SK-N-SH treated with all-trans-retinoic acid at 6 μM for 48 hours (cell line): ENCODE data around the gene ZKSCAN8.

Source experiments
- ATAC-seq: fragments of 200-7000 bp; cut with Tn5 transposase; 3 replicates; pipeline ENCODE4 v1.9.1; 2020; ENCODE audit warnings: mild to moderate bottlenecking, moderate library complexity
- ARNTL ChIP-seq: fragments of 450-650 bp; formaldehyde crosslinking; IDR thresholded peaks from 2 replicates; pipeline ENCODE4 v1.5.0; 2020; ENCODE audit warnings: low read depth, mild to moderate bottlenecking, moderate library complexity, borderline replicate concordance
- BACH2 ChIP-seq: fragments of 250-450 bp; sonication (Bioruptor Pico); IDR thresholded peaks from 2 replicates; pipeline ENCODE4 v1.9.0; 2021; ENCODE audit warnings: mild to moderate bottlenecking, borderline replicate concordance
- CSDC2 ChIP-seq: fragments of 250-450 bp; sonication (Bioruptor Pico); IDR thresholded peaks from 2 replicates; pipeline ENCODE4 v1.5.0; 2020; ENCODE audit warnings: mild to moderate bottlenecking, moderate library complexity
- ESRRG ChIP-seq: fragments of 250-450 bp; sonication (Bioruptor Pico); IDR thresholded peaks from 2 replicates; pipeline ENCODE4 v1.6.1; 2021; ENCODE audit warnings: mild to moderate bottlenecking
- GLIS3 ChIP-seq: fragments of 250-450 bp; sonication (Bioruptor Pico); IDR thresholded peaks from 2 replicates; pipeline ENCODE4 v1.5.0; 2020; ENCODE audit warnings: mild to moderate bottlenecking, moderate library complexity
- OSR1 ChIP-seq: fragments of 250-450 bp; sonication (Bioruptor Pico); IDR thresholded peaks from 2 replicates; pipeline ENCODE4 v1.8.0; 2022; ENCODE audit warnings: moderate library complexity, mild to moderate bottlenecking, inconsistent platforms
- PPARA ChIP-seq: fragments of 250-450 bp; sonication (Bioruptor Pico); IDR thresholded peaks from 2 replicates; pipeline ENCODE4 v1.5.0; 2020; ENCODE audit warnings: mild to moderate bottlenecking, borderline replicate concordance
- RARB ChIP-seq: fragments of 250-450 bp; sonication (Bioruptor Pico); IDR thresholded peaks from 2 replicates; pipeline ENCODE4 v1.8.0; 2021; ENCODE audit warnings: mild to moderate bottlenecking, moderate library complexity
- TCF4 ChIP-seq: fragments of 250-450 bp; sonication (Bioruptor Pico); IDR thresholded peaks from 2 replicates; pipeline ENCODE4 v1.8.0; 2021; ENCODE audit warnings: mild to moderate bottlenecking, moderate library complexity, borderline replicate concordance
- TOX ChIP-seq: fragments of 250-450 bp; sonication (Bioruptor Pico); IDR thresholded peaks from 2 replicates; pipeline ENCODE4 v1.8.0; 2021; ENCODE audit warnings: mild to moderate bottlenecking, moderate library complexity, borderline replicate concordance
- ZFP3 ChIP-seq: fragments of 250-450 bp; sonication (Bioruptor Pico); IDR thresholded peaks from 2 replicates; pipeline ENCODE4 v1.5.0; 2020; ENCODE audit warnings: mild to moderate bottlenecking, moderate library complexity
- ZFP30 ChIP-seq: fragments of 450-650 bp; formaldehyde crosslinking; IDR thresholded peaks from 2 replicates; pipeline ENCODE4 v1.5.0; 2022; ENCODE audit warnings: mild to moderate bottlenecking, moderate library complexity
- ZNF70 ChIP-seq: fragments of 450-650 bp; formaldehyde crosslinking; IDR thresholded peaks from 2 replicates; pipeline ENCODE4 v1.5.0; 2020; ENCODE audit warnings: mild to moderate bottlenecking, moderate library complexity
- ZNF8 ChIP-seq: fragments of 450-650 bp; formaldehyde crosslinking; IDR thresholded peaks from 2 replicates; pipeline ENCODE4 v1.5.0; 2020; ENCODE audit warnings: mild to moderate bottlenecking, moderate library complexity
- TF ChIP-seq, protein P1 (sequence below): fragments of 250-450 bp; sonication (Bioruptor Pico); IDR thresholded peaks from 2 replicates; pipeline ENCODE4 v1.5.0; 2020; ENCODE audit warnings: mild to moderate bottlenecking, moderate library complexity
- TF ChIP-seq, protein P2 (sequence below): fragments of 250-450 bp; sonication (Bioruptor Pico); IDR thresholded peaks from 2 replicates; pipeline ENCODE4 v1.5.1; 2020; ENCODE audit warnings: low read depth, mild to moderate bottlenecking, moderate library complexity
- TF ChIP-seq, protein P3 (sequence below): fragments of 250-450 bp; sonication (Bioruptor Pico); IDR thresholded peaks from 2 replicates; pipeline ENCODE4 v1.8.0; 2020; ENCODE audit warnings: mild to moderate bottlenecking, moderate library complexity, borderline replicate concordance
- TF ChIP-seq, protein P4 (sequence below): fragments of 250-450 bp; sonication (Bioruptor Pico); IDR thresholded peaks from 2 replicates; pipeline ENCODE4 v1.8.0; 2021; ENCODE audit warnings: low read depth, mild to moderate bottlenecking, moderate library complexity, borderline replicate concordance

ZKSCAN8 gene

DNA sequence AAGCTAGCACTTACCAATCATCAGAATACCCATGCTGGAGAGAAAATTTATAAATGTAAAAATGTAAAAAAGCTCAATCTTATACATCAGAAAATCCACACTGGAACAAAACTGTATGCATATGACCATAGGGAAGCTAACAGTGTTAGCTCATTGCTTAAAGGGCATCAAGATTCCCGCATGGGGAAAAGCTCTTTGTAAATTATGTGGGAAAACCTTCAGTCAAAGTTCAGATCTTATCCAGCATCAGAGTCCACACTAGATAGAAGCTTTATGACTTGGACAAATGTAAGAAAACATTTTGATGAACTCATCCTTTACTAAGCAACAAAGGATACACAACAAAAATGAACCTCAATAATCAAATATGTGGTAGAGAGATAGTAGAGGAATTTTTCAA is 34.7 kb downstream of the ZKSCAN8 start:
- TF ChIP-seq RARB (CRISPR knock-in tag) (no peak), ESRRG (CRISPR knock-in tag) (no peak), ZFP3 (CRISPR knock-in tag) (no peak), ZNF70 (no peak), PPARA (CRISPR knock-in tag) (no peak), GLIS3 (CRISPR knock-in tag) (no peak)
- TF ChIP-seq, protein P1, sequence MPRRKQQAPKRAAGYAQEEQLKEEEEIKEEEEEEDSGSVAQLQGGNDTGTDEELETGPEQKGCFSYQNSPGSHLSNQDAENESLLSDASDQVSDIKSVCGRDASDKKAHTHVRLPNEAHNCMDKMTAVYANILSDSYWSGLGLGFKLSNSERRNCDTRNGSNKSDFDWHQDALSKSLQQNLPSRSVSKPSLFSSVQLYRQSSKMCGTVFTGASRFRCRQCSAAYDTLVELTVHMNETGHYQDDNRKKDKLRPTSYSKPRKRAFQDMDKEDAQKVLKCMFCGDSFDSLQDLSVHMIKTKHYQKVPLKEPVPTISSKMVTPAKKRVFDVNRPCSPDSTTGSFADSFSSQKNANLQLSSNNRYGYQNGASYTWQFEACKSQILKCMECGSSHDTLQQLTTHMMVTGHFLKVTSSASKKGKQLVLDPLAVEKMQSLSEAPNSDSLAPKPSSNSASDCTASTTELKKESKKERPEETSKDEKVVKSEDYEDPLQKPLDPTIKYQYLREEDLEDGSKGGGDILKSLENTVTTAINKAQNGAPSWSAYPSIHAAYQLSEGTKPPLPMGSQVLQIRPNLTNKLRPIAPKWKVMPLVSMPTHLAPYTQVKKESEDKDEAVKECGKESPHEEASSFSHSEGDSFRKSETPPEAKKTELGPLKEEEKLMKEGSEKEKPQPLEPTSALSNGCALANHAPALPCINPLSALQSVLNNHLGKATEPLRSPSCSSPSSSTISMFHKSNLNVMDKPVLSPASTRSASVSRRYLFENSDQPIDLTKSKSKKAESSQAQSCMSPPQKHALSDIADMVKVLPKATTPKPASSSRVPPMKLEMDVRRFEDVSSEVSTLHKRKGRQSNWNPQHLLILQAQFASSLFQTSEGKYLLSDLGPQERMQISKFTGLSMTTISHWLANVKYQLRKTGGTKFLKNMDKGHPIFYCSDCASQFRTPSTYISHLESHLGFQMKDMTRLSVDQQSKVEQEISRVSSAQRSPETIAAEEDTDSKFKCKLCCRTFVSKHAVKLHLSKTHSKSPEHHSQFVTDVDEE (CRISPR knock-in tag), result no peak

DNA sequence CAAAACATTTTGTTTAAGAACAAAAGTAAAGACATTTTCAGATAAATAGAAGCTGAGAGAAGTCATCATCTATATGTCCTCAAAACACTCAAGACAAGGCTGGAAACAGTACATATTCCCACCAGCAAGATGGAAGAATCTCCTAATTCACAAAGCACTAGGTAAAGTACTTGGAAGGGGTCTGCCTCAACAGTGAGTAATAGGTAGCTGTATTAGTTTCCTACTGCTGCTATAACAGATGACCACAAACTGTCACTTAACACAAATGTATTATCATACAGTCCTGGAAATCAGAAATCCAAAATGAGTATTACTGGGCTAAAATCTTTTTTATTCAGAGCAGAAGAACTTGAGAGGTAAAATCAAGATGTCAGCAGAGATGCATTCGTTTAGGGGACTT is 40.6 kb downstream of the ZKSCAN8 start:
- ATAC-seq, result no peak
- TF ChIP-seq ARNTL (CRISPR knock-in tag) (no peak), RARB (CRISPR knock-in tag) (no peak), ESRRG (CRISPR knock-in tag) (no peak), BACH2 (CRISPR knock-in tag) (no peak), PPARA (CRISPR knock-in tag) (no peak), GLIS3 (CRISPR knock-in tag) (no peak), ZFP30 (CRISPR knock-in tag) (no peak), TCF4 (no peak), TOX (CRISPR knock-in tag) (no peak), OSR1 (CRISPR knock-in tag) (no peak), ZFP3 (CRISPR knock-in tag) (no peak), CSDC2 (no peak), ZNF8 (CRISPR knock-in tag) (no peak), ZNF70 (no peak)
- TF ChIP-seq, protein P2, sequence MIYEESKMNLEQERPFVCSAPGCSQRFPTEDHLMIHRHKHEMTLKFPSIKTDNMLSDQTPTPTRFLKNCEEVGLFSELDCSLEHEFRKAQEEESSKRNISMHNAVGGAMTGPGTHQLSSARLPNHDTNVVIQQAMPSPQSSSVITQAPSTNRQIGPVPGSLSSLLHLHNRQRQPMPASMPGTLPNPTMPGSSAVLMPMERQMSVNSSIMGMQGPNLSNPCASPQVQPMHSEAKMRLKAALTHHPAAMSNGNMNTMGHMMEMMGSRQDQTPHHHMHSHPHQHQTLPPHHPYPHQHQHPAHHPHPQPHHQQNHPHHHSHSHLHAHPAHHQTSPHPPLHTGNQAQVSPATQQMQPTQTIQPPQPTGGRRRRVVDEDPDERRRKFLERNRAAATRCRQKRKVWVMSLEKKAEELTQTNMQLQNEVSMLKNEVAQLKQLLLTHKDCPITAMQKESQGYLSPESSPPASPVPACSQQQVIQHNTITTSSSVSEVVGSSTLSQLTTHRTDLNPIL (CRISPR knock-in tag), result no peak
- TF ChIP-seq, protein P3, sequence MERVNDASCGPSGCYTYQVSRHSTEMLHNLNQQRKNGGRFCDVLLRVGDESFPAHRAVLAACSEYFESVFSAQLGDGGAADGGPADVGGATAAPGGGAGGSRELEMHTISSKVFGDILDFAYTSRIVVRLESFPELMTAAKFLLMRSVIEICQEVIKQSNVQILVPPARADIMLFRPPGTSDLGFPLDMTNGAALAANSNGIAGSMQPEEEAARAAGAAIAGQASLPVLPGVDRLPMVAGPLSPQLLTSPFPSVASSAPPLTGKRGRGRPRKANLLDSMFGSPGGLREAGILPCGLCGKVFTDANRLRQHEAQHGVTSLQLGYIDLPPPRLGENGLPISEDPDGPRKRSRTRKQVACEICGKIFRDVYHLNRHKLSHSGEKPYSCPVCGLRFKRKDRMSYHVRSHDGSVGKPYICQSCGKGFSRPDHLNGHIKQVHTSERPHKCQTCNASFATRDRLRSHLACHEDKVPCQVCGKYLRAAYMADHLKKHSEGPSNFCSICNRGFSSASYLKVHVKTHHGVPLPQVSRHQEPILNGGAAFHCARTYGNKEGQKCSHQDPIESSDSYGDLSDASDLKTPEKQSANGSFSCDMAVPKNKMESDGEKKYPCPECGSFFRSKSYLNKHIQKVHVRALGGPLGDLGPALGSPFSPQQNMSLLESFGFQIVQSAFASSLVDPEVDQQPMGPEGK, result no peak
- TF ChIP-seq, protein P1 (CRISPR knock-in tag), result no peak
- TF ChIP-seq, protein P4, sequence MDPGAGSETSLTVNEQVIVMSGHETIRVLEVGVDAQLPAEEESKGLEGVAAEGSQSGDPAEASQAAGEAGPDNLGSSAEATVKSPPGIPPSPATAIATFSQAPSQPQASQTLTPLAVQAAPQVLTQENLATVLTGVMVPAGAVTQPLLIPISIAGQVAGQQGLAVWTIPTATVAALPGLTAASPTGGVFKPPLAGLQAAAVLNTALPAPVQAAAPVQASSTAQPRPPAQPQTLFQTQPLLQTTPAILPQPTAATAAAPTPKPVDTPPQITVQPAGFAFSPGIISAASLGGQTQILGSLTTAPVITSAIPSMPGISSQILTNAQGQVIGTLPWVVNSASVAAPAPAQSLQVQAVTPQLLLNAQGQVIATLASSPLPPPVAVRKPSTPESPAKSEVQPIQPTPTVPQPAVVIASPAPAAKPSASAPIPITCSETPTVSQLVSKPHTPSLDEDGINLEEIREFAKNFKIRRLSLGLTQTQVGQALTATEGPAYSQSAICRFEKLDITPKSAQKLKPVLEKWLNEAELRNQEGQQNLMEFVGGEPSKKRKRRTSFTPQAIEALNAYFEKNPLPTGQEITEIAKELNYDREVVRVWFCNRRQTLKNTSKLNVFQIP (CRISPR knock-in tag), result no peak

More for the DNA sequence above, 34.7 kb downstream of the ZKSCAN8 start:
- no peak for ATAC-seq

DNA sequence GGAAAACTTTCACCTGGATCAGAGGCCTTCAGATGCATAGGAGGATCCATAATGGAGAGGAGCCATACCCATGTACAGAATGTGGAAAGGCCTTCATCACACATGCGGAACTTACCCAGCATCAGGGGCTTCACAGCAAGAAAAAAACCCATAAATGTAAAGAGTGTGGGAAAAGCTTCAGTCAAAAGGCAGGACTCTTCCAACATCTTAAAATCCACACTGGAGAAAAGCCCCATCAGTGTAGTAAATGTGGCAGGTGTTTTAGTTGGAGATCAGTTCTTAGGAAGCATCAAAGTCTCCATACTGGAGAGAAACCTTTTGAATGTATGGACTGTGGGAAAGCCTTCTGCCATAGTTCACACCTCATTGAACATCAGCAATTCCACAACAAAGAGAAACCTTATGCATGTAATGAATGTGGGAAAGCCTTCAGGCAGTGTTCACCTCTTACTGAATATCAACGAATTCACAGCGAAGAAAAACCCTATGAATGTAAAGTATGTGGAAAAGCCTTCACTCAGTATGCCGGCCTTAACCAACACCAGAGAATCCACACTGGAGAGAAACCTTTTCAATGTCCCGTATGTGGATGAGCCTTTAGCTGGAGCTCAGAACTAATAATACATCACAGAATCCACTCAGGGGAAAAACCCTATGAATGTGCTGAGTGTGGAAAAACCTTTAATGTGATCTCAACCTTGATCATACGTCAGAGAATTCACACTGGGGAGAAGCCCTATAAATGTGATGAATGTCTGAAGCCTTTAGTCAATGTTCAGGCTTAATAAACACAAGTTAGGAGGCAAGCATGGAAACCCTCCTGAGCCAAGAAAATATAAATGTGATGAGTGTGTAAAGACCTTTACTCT is 46.7 kb downstream of the ZKSCAN8 start:
- TF ChIP-seq, protein P1 (CRISPR knock-in tag), result no peak
- no peak for TF ChIP-seq ZFP30 (CRISPR knock-in tag)
- no peak for TF ChIP-seq ZNF8 (CRISPR knock-in tag)
- TF ChIP-seq PPARA (CRISPR knock-in tag), result no peak
- no peak for TF ChIP-seq TCF4
- TF ChIP-seq, protein P2 (CRISPR knock-in tag), result no peak
- TF ChIP-seq, all 23 proteins: peak for 0

More for the DNA sequence above, 46.7 kb downstream of the ZKSCAN8 start:
- no peak for ATAC-seq
